Gastroesophageal sphincter (tissue), 4 donors: Measurements from ENCODE around the gene HADHA. TPM values are rescaled to one million over a fixed set of nuclear protein-coding genes. Genes with fewer than 3 reads are reported as not detected.

Experiments used
- ATAC-seq: fragments of 150-250 bp; one replicate; pipeline ENCODE4 v1.9.1; 2016; ENCODE audit warnings: mild to moderate bottlenecking, moderate library complexity
- H3K27ac ChIP-seq, 4 donors: fragments of 200-600 bp; sonication (generic) in 3 of 4; 1 replicate in 3 of 4; 2 replicates in 1 of 4; pipeline ENCODE4 v1.5.1; 2016 to 2019
- H3K27me3 ChIP-seq: fragments of 200-600 bp; sonication (generic); one replicate; pipeline ENCODE4 v1.5.1; 2019
- H3K36me3 ChIP-seq, 2 donors: fragments of 200-600 bp; sonication (generic); one replicate each; pipeline ENCODE4 v1.5.1; 2019; ENCODE audit warnings: control low read depth in 1 of 2
- H3K4me1 ChIP-seq, 3 donors: fragments of 200-600 bp; sonication (generic); 1 replicate in 2 of 3; 2 replicates in 1 of 3; pipeline ENCODE4 v1.5.1; 2016 to 2019; ENCODE audit warnings: control low read depth in 2 of 3
- H3K4me3 ChIP-seq, 2 donors: fragments of 200-600 bp; sonication (generic); one replicate each; pipeline ENCODE4 v1.5.1; 2019; ENCODE audit warnings: mild to moderate bottlenecking in 1 of 2, moderate library complexity in 1 of 2
- H3K9me3 ChIP-seq, 3 donors: fragments of 200-600 bp; sonication (generic); one replicate each; pipeline ENCODE4 v1.5.1; 2017 to 2019; ENCODE audit warnings: control low read depth in 2 of 3
- CTCF ChIP-seq, 4 experiments: fragments of 200-600 bp in 2 of 4; fragments of 450-650 bp in 2 of 4; sonication (generic) in 1 of 4; IDR thresholded peaks; one replicate each; pipeline ENCODE4 v1.5.1; 2017 to 2019; ENCODE audit warnings: antibody characterized with exemption in 4 of 4, mild to moderate bottlenecking in 2 of 4, moderate library complexity in 2 of 4
- EP300 ChIP-seq: sonication (generic); formaldehyde crosslinking; IDR thresholded peaks from one replicate; pipeline ENCODE4 v1.6.1; 2017; ENCODE audit warnings: antibody characterized with exemption, mild to moderate bottlenecking
- POLR2A ChIP-seq, 2 donors: fragments of 450-650 bp; IDR thresholded peaks; one replicate each; pipeline ENCODE4 v1.6.1; 2017; ENCODE audit warnings: antibody characterized with exemption in 2 of 2, mild to moderate bottlenecking in 2 of 2, moderate library complexity in 1 of 2
- POLR2AphosphoS5 ChIP-seq: sonication (generic); formaldehyde crosslinking; IDR thresholded peaks from one replicate; pipeline ENCODE4 v1.6.1; 2017; ENCODE audit warnings: antibody characterized with exemption
- WGBS, 2 donors: methylation state at CpG; one replicate each; pipeline ENCODE4 v1.1.5; 2018; ENCODE audit warnings: low coverage in 1 of 2; 5-methylcytosine and 5-hydroxymethylcytosine counted together
- total RNA-seq, 4 donors: library from RNA; depleted of rRNA; stranded (reverse); fragments of >200 nt; gene quantifications; one replicate each; pipeline ENCODE4 v1.1.0, GENCODE V29; 2016

HADHA gene
- total RNA-seq, 4 donors from 2014 or later, result 154 to 277 (median 186) TPM

- 70% methylated on average over 2 of the region's 4 CpGs; no CpG with 5 or more reads in 1 of the 2 donors for WGBS, 2 donors
- Histone ChIP-seq H3K27ac (peak overlapping the region in 2 of 4 donors; percentile 0 to 35), H3K4me1 (peaks cover 0 to 31% (median 6%) of the 10 kb centered on the region in 3 donors), H3K4me3 (no peak overlapping the region), H3K36me3 (peaks cover 0 to 69% of the 10 kb centered on the region in 2 donors), H3K9me3 (no peaks in the 10 kb centered on the region), H3K27me3 (no peaks in the 10 kb centered on the region)
- no peak for ATAC-seq
- no peak for TF ChIP-seq EP300
These were observed 54.7 kb downstream of the HADHA start for GRCh38 chr2:26189751-26190150.

- TF ChIP-seq POLR2AphosphoS5 (no peak), CTCF (IDR thresholded peaks at IDR 0.05) (no peak), POLR2A (IDR thresholded peaks at IDR 0.05) (no peak), EP300 (no peak)
- Histone ChIP-seq H3K4me3 (no peak overlapping the region), H3K4me1 (peaks cover 0 to 36% (median 6%) of the 10 kb centered on the region in 3 donors), H3K27ac (peak overlapping the region in 2 of 4 donors; percentile 9 to 35), H3K9me3 (no peaks in the 10 kb centered on the region), H3K36me3 (peaks cover 0 to 63% of the 10 kb centered on the region in 2 donors), H3K27me3 (no peaks in the 10 kb centered on the region)
- no peak for ATAC-seq
- WGBS, 2 donors, result 85 to 89% methylated on average over 2 to 3 of the region's 4 CpGs
These were observed 55.3 kb downstream of the HADHA start for GRCh38 chr2:26189123-26189522.

- peaks cover 0 to 48% of the 10 kb centered on the region in 2 donors for H3K36me3 ChIP-seq
- no peak for TF ChIP-seq CTCF (IDR thresholded peaks at IDR 0.05)
- TF ChIP-seq EP300, result no peak
- no peak for TF ChIP-seq POLR2A (IDR thresholded peaks at IDR 0.05)
- no peak for TF ChIP-seq POLR2AphosphoS5
- 87 to 91% methylated on average over 6 to 13 of the region's 16 CpGs for WGBS, 2 donors
- ATAC-seq, result no peak
- peaks cover 0 to 39% (median 6%) of the 10 kb centered on the region in 3 donors for H3K4me1 ChIP-seq
- no peaks in the 10 kb centered on the region for H3K27me3 ChIP-seq
- H3K4me3 ChIP-seq, result no peak overlapping the region
- H3K9me3 ChIP-seq, result no peaks in the 10 kb centered on the region
- H3K27ac ChIP-seq, result no peak overlapping the region
These were observed 56.8 kb downstream of the HADHA start for GRCh38 chr2:26187537-26188104.

DNA sequence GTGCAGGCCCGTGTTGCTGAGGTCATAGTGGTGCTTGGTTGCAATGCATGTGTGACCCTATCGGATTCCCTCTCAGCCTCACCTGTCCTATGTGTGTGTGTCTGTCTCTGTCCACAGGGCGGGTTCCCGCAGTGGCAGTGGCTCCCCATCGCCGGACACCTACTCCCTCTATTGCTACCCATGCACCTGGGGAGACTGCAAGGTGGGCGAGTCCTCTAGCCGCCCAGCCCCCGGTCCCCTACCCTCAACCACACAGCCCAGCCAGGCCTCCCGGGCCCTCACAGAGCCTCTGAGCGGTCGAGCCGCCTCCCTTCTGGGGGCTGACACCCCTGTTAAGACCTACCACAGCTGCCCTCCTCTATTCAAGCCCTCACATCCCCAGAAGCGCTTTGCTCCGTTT lies 57.3 kb downstream of the HADHA start:
- H3K9me3 ChIP-seq, result no peaks in the 10 kb centered on the region
- peaks cover 0 to 43% of the 10 kb centered on the region in 2 donors for H3K36me3 ChIP-seq
- WGBS, 2 donors, result 79 to 90% methylated on average over 3 to 5 of the region's 15 CpGs
- no peak for TF ChIP-seq POLR2AphosphoS5
- no peak for TF ChIP-seq POLR2A (IDR thresholded peaks at IDR 0.05)
- TF ChIP-seq EP300, result no peak
- no peak for TF ChIP-seq CTCF (IDR thresholded peaks at IDR 0.05)
- peaks cover 0 to 39% (median 6%) of the 10 kb centered on the region in 3 donors for H3K4me1 ChIP-seq
- H3K27me3 ChIP-seq, result no peaks in the 10 kb centered on the region
- ATAC-seq, result no peak
- H3K4me3 ChIP-seq, result no peak overlapping the region
- no peak overlapping the region for H3K27ac ChIP-seq

DNA sequence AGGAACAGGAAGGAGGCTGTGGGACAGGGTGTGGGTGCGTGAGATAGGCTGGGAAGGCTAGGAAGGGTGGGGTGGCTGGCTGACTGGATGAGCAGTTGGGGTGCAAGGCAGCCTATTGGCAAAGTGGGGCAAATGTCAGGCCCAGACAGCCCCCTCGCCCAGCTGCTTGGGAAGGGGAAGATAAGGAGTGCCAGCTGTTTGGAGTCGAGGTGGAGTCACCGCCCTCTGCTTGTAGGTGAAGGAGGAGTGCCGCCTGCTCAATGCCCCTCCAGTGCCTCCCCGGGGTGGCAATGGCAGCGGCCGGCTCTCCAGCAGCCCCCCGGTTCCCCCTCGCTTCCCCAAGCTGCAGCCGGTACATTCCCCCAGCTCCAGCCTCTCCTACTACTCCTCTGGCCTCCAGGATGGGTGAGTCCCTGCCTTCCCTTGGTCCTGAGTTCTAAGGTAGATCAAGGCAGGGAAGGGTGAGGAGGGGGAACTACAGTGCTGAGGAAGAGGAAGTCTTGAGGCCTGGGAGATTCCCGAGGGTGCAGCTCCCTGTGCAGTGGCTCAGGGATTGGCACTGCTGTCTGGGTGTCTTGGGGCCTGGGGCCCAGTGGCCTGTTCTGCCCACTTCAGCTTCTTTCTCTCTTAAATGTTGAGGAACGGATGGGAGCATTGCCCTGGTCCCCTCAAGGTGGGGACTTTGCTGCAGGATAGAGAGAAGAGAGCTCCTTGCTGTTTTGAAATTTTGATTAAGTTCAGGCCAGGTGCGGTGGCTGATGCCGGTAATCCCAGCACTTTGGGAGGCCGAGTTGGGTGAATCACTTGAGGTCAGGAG lies 58.3 kb downstream of the HADHA start:
- Histone ChIP-seq H3K4me1 (peaks cover 0 to 39% (median 6%) of the 10 kb centered on the region in 3 donors), H3K27ac (peak overlapping the region in 3 of 4 donors; percentile 81 to 86 (median 86)), H3K27me3 (no peaks in the 10 kb centered on the region), H3K36me3 (peaks cover 0 to 33% of the 10 kb centered on the region in 2 donors), H3K4me3 (peak overlapping the region in 1 of 2 donors; percentile 72), H3K9me3 (no peaks in the 10 kb centered on the region)
- WGBS, 2 donors, result 86 to 90% methylated on average over 3 to 6 of the region's 16 CpGs
- TF ChIP-seq POLR2A (IDR thresholded peaks at IDR 0.05) (no peak), EP300 (no peak), POLR2AphosphoS5 (no peak), CTCF (IDR thresholded peaks at IDR 0.05) (no peak)
- ATAC-seq, result no peak
